Endothelial cell of umbilical vein (primary cell): ENCODE results near the gene SSBP3. TPM values are rescaled to one million over a fixed set of nuclear protein-coding genes. Genes with fewer than 3 reads are reported as not detected.

ENCODE experiments used
- BruUV-seq: library from RNA; stranded (reverse); fragments of 400-500 nt; replicated peaks from 2 replicates; lab custom pipeline; 2021; lab: Mats Ljungman, UMichigan
- CTCF ChIA-PET: fragments of 300-600, 350-600 bp; sonication (Branson Sonifier 250); formaldehyde crosslinking; loops from one replicate; lab custom pipeline; 2021; ENCODE audit warnings: antibody characterized with exemption, inconsistent platforms; lab: Charles Lee
- POLR2A ChIA-PET: fragments of 300-600, 350-600 bp; sonication (Branson Sonifier 250); formaldehyde crosslinking; loops from one replicate; lab custom pipeline; 2021; ENCODE audit warnings: antibody characterized with exemption, inconsistent platforms; lab: Charles Lee
- DNase-seq: peaks from one replicate; pipeline ENCODE4 v3.0.0-alpha.2; 2011; ENCODE audit warnings: low read depth, low spot score
- FAIRE-seq: peaks from 2 replicates; lab custom pipeline; 2011; peaks lifted over from hg19 to GRCh38; lab: Jason Lieb, UNC
- H2AFZ ChIP-seq: 2 replicates; pipeline ENCODE4 v1.6.0; 2012; ENCODE audit warnings: low read depth, low read length, control low read depth, inconsistent platforms
- H3K27ac ChIP-seq: 2 replicates; pipeline ENCODE4 v1.5.1; 2011; ENCODE audit warnings: low read depth, mild to moderate bottlenecking, control low read depth, low read length, moderate library complexity; ENCODE audit not compliant: insufficient read depth
- H3K27me3 ChIP-seq, 2 experiments: 2 replicates each; pipeline versions ENCODE4 v1.6.0 to v1.6.1; 2011; ENCODE audit warnings: low read length in 2 of 2, mixed read lengths in 1 of 2; ENCODE audit not compliant: control insufficient read depth in 2 of 2, insufficient read depth in 2 of 2
- H3K36me3 ChIP-seq, 2 experiments: 2 replicates in 1 of 2; 3 replicates in 1 of 2; pipeline ENCODE4 v1.5.1; 2011; ENCODE audit warnings: low read length in 2 of 2, mild to moderate bottlenecking in 1 of 2, moderate library complexity in 1 of 2; ENCODE audit not compliant: control insufficient read depth in 2 of 2, insufficient read depth in 2 of 2; ENCODE audit errors: extremely low read depth in 1 of 2
- H3K4me1 ChIP-seq: 3 replicates; pipeline ENCODE4 v1.5.1; 2011; ENCODE audit warnings: mild to moderate bottlenecking, low read length; ENCODE audit not compliant: control insufficient read depth, insufficient read depth; ENCODE audit errors: extremely low read depth
- H3K4me2 ChIP-seq: 2 replicates; pipeline ENCODE4 v1.6.1; 2011; ENCODE audit warnings: low read length, control low read depth, mixed read lengths; ENCODE audit not compliant: insufficient read depth
- H3K4me3 ChIP-seq, 3 experiments: fragments of 200-600 bp in 1 of 3; sonication (generic), shearing (Covaris generic) in 1 of 3; replicated peaks in 1 of 3; 2 replicates each; pipeline ENCODE4 v1.5.1; 2011 to 2016; ENCODE audit warnings: control low read depth in 3 of 3, low read length in 3 of 3, mild to moderate bottlenecking in 2 of 3, inconsistent platforms in 1 of 3, low read depth in 1 of 3, moderate library complexity in 1 of 3; ENCODE audit not compliant: insufficient read depth in 1 of 3
- H3K79me2 ChIP-seq: 2 replicates; pipeline ENCODE4 v1.6.0; 2012; ENCODE audit warnings: low read length, inconsistent platforms; ENCODE audit not compliant: control insufficient read depth, insufficient read depth
- H3K9ac ChIP-seq: replicated peaks from 2 replicates; pipeline ENCODE3; 2011; ENCODE audit warnings: low read length, control low read depth; ENCODE audit not compliant: insufficient read depth; ENCODE audit errors: extremely low read depth
- H3K9me1 ChIP-seq: replicated peaks from 3 replicates; pipeline ENCODE4 v1.6.0; 2011; ENCODE audit warnings: mild to moderate bottlenecking, low read length; ENCODE audit not compliant: control insufficient read depth, insufficient read depth; ENCODE audit errors: extremely low read depth
- H3K9me3 ChIP-seq: replicated peaks from 2 replicates; pipeline ENCODE4 v1.5.1; 2012; ENCODE audit warnings: low read length, inconsistent platforms; ENCODE audit not compliant: control insufficient read depth, insufficient read depth
- H4K20me1 ChIP-seq: replicated peaks from 2 replicates; pipeline ENCODE3; 2011; ENCODE audit warnings: mild to moderate bottlenecking, low read length; ENCODE audit not compliant: control insufficient read depth, insufficient read depth; ENCODE audit errors: extremely low read depth
- EZH2 ChIP-seq: IDR thresholded peaks from 2 replicates; pipeline ENCODE4 v1.6.1; 2012; ENCODE audit warnings: borderline replicate concordance, low read depth, mild to moderate bottlenecking, moderate library complexity, low read length, inconsistent platforms; ENCODE audit not compliant: severe bottlenecking
- FOS ChIP-seq: IDR thresholded peaks from 2 replicates; pipeline ENCODE4 v1.6.1; 2011; ENCODE audit warnings: mild to moderate bottlenecking, low read length, moderate library complexity, borderline replicate concordance; ENCODE audit not compliant: insufficient read depth
- GATA2 ChIP-seq: IDR thresholded peaks from 2 replicates; pipeline ENCODE4 v1.7.0; 2011; ENCODE audit warnings: low read depth, mild to moderate bottlenecking, moderate library complexity, mixed read lengths, low read length; ENCODE audit not compliant: insufficient read length, insufficient read depth
- JUN ChIP-seq: IDR thresholded peaks from 2 replicates; pipeline ENCODE4 v1.6.1; 2011; ENCODE audit warnings: borderline replicate concordance, low read depth; ENCODE audit not compliant: insufficient read length, insufficient read depth
- MYC ChIP-seq: IDR thresholded peaks from one replicate; pipeline ENCODE4 v1.6.1; 2011; ENCODE audit warnings: mild to moderate bottlenecking, low read depth, low read length
- POLR2AphosphoS5 ChIP-seq: IDR thresholded peaks from 2 replicates; pipeline ENCODE4 v1.6.1; 2012; ENCODE audit warnings: low read depth, mild to moderate bottlenecking, control low read depth, low read length, moderate library complexity; ENCODE audit not compliant: insufficient read depth
- dilution Hi-C: fragments of 300-500 bp; cut with MboI; formaldehyde crosslinking; loops from one replicate; pipeline ENCODE4 v1.15.0; 2019; ENCODE audit warnings: low sequenced_read_pairs; ENCODE audit not compliant: extremely low pct_ligation_motif_present
- intact Hi-C: fragments of 100-400 bp; cut with micrococcal nuclease; formaldehyde crosslinking; loops from one replicate; pipeline ENCODE4 v1.10.0; 2022
- polyA plus RNA-seq, 4 experiments: library from polyadenylated mRNA; depleted of rRNA in 3 of 4; stranded (reverse) in 3 of 4; unstranded in 1 of 4; fragments of >200 nt; gene quantifications; 2 replicates each; pipeline versions ENCODE4 v1.2.1 to v1.2.3, GENCODE V29; 2011 to 2012; ENCODE audit warnings: missing spikeins in 1 of 4
- total RNA-seq: library from RNA; stranded (reverse); gene quantifications from 2 replicates; pipeline ENCODE4 v1.2.3, GENCODE V29; 2021
- TF ChIP-seq, protein P1 (sequence below), 2 donors: IDR thresholded peaks; 1 replicate in 1 of 2; 2 replicates in 1 of 2; pipeline ENCODE4 v1.5.1; 2011; ENCODE audit warnings: low read length in 2 of 2, mild to moderate bottlenecking in 2 of 2, moderate library complexity in 2 of 2, control low read depth in 1 of 2, inconsistent platforms in 1 of 2, low read depth in 1 of 2; ENCODE audit not compliant: insufficient read depth in 1 of 2; ENCODE audit errors: extremely low read depth in 1 of 2
- TF ChIP-seq, protein P2 (sequence below): IDR thresholded peaks from 2 replicates; pipeline ENCODE4 v1.6.1; 2011; ENCODE audit not compliant: insufficient read depth, insufficient read length

SSBP3 gene
- total and polyA plus RNA-seq, 2 donors (not counting 3 experiments of a cell fraction or from before 2014, with no cell fraction given): 44.9 to 59.4 TPM

DNA sequence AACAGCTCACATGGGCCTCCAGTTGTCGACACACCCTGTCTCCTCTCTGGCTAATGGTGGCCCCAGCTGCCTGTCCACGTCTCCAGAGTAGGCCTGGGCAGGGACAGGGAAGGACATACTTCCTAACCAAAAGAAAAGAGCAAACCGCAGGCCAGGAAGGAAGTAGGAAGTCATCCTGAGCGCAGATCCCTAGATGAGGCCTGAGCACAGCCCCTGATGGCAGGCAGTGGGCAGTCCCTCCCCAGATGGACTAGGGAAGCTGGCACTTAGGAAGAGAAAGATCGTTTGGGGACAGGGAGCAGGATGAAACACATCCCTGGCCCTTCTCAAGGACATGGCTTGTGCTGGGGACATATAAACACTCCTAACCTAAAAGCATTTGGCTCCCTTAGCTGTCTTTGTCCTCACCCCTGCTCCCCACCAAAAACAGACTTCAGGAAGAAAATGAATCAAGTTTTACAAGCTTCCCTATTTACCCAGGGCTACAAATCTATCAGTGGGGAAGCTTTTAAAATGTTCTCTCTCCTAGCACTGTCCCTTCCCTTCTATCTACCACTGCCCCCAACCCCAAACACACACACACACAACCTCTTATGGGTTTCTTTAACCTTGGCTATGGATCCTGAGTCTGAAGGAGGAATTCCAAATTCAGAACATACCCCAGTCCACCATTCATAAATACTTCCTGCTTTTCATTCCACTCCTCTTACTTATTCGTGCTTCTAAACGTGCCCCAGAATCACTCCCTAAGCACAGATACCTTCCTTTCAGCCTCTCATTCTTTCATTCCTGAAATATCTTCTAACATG is 21.1 kb downstream of the SSBP3 start:
- H3K79me2 ChIP-seq: peaks cover 56% of the 10 kb centered on the region
- dilution Hi-C loops (no loop called here), intact Hi-C loops (loop anchor here (2.0 kb wide), 2 partner anchors 18 to 50 kb away; no protein-coding TSS in a partner anchor)
- peaks cover 18% of the 10 kb centered on the region for H3K4me1 ChIP-seq
- CTCF ChIA-PET: interaction anchor here (0.5 to 2.6 kb wide), 8 partner anchors 9 to 263 kb away, joined by 3 to 11 read pairs (median 5); no protein-coding TSS in a partner anchor
- H3K27me3 ChIP-seq: no peaks in the 10 kb centered on the region
- H3K9me1 ChIP-seq: no peaks in the 10 kb centered on the region
- no peaks in the 10 kb centered on the region for H3K9me3 ChIP-seq
- POLR2A ChIA-PET: interaction anchor here (0.5 to 0.7 kb wide), 4 partner anchors 19 to 104 kb away, joined by 3 to 5 read pairs (median 4); no protein-coding TSS in a partner anchor
- no peak overlapping the region for H3K4me3 ChIP-seq
- no peak overlapping the region for H3K9ac ChIP-seq
- TF ChIP-seq GATA2 (no peak), MYC (no peak), FOS (no peak), EZH2 (no peak), JUN (no peak), POLR2AphosphoS5 (no peak)
- TF ChIP-seq, protein P1, sequence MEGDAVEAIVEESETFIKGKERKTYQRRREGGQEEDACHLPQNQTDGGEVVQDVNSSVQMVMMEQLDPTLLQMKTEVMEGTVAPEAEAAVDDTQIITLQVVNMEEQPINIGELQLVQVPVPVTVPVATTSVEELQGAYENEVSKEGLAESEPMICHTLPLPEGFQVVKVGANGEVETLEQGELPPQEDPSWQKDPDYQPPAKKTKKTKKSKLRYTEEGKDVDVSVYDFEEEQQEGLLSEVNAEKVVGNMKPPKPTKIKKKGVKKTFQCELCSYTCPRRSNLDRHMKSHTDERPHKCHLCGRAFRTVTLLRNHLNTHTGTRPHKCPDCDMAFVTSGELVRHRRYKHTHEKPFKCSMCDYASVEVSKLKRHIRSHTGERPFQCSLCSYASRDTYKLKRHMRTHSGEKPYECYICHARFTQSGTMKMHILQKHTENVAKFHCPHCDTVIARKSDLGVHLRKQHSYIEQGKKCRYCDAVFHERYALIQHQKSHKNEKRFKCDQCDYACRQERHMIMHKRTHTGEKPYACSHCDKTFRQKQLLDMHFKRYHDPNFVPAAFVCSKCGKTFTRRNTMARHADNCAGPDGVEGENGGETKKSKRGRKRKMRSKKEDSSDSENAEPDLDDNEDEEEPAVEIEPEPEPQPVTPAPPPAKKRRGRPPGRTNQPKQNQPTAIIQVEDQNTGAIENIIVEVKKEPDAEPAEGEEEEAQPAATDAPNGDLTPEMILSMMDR (IDR thresholded peaks at IDR 0.05; ENCODE audit: extremely low read depth in 1 of 2, insufficient read depth in 1 of 2, low read depth in 1 of 2, low read length in 2 of 2): no peak
- TF ChIP-seq, protein P2, sequence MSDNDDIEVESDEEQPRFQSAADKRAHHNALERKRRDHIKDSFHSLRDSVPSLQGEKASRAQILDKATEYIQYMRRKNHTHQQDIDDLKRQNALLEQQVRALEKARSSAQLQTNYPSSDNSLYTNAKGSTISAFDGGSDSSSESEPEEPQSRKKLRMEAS: no peak
- H3K4me2 ChIP-seq: peak overlapping the region; percentile 17
- no peak overlapping the region for H2AFZ ChIP-seq
- no TSS peak for BruUV-seq
- no peak overlapping the region for H3K27ac ChIP-seq
- no peaks in the 10 kb centered on the region for H4K20me1 ChIP-seq
- FAIRE-seq: peak; percentile 89
- DNase-seq: peak; percentile 28
- peaks cover 4% of the 10 kb centered on the region in 2 experiments for H3K36me3 ChIP-seq
